GM18868 (cell line): ENCODE data around the gene P2RX1.
"Not testable (repeated sequence)": the region's sequence is repeated elsewhere in the genome, so short reads cannot be mapped to it uniquely, and the experiment has no call there.

Experiments used
- ATAC-seq: cut with Tn5 transposase; IDR thresholded peaks from one replicate; pipeline ENCODE4 v1.9.1; 2021; ENCODE audit warnings: mild to moderate bottlenecking, moderate library complexity; ENCODE audit not compliant: unreplicated experiment

The P2RX1 gene

DNA sequence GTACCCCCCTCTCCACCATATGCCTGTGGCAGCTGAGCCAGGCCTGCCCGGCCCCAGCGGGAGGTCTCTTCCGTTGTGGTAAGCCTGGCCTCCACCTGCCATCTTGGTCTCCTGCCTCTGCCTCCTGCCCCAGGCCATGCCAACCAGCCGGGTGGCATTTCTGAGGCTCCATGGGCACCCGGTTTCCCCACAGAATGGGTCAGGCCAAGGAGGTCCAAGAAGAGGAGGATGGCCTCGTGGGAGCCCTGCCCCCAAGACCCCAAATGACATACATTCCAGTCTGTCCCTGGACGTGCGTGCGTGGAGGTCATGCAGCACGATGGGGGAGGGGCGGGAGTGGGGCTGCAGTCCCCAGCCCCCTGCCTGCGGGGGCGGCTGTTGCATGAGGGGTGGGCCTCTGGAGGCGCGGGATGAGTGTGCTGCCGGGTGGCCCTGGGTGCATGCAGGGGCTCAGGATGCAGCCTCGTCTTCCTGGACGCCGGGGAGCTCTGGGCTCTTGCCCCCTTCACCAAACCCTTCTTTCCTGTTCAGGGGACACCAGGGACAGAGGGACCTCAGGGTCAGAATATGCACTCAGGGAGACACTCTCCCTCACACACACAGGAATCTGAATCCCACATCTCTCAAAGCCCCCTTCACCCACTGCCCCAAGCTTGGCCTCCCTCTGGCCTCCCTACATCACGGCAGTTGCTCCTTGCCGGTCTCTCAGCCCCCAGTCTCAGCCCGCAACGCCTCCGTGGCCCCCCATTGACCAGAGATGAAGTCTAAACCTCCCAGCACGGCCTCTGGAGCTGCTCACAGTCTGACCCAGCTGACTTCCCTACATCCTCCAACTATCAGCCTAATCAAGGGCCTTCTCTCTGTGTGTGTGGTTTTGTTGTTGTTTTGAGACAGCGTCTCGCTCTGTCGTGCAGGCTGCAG, 54.2 kb downstream of the P2RX1 start:
- no peak for ATAC-seq

DNA sequence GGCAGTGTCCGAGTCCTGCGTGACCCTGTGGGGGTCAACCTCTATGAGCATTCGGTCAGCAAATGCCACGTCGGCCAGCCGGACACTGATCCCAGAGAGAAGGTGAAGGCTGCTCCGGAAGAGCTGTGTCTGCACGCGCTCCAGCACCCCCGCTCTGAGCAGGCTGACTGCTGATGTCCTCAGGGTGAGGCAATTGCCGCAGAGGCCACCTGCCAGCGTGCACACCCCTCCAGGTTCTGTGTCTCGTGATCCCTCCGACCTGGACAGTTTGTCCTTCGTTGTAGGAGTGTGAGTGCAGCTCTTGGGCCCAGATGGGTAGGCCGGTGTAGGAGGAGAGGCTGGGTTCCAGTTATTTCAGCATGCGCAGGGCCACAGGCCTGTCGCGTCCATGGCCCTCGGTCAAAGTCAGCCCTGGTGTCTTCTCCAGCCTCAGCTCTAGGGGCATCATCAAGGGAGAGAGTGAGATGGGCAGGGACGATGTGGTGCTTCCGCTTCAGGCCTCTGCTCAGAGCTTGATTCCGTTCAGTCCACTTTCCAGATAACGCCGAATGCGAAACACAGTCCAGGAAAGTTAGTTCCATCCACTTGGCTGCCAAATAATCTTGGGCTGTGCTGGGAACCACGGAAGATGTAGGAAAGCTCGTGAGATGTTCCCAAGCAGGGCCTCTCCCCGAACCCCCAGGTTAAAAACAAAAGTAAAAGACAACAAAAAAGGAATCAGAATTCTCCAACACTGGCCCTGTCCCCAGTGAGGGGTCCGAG, 55.1 kb downstream of the P2RX1 start:
- ATAC-seq: no peak

DNA sequence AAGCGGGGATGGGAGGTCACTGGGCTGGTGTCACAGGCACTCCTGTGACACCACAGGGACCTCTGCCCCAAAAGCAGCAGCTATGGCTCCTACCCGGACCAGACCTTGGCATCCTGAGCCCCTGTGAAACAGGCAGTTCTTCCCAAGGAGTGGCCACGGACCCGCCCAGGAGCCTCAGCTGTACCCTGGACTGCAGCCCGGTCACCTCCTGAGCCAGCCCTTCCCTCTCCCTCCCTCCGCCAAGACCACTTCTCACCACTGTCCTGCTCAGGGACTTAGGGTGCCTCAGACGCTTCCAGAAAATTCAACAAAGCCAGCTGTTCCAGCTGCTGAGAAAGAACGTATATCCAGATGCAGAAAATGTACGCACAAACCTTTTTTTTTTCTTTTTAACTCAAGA, 56.3 kb downstream of the P2RX1 start:
- ATAC-seq: no peak

DNA sequence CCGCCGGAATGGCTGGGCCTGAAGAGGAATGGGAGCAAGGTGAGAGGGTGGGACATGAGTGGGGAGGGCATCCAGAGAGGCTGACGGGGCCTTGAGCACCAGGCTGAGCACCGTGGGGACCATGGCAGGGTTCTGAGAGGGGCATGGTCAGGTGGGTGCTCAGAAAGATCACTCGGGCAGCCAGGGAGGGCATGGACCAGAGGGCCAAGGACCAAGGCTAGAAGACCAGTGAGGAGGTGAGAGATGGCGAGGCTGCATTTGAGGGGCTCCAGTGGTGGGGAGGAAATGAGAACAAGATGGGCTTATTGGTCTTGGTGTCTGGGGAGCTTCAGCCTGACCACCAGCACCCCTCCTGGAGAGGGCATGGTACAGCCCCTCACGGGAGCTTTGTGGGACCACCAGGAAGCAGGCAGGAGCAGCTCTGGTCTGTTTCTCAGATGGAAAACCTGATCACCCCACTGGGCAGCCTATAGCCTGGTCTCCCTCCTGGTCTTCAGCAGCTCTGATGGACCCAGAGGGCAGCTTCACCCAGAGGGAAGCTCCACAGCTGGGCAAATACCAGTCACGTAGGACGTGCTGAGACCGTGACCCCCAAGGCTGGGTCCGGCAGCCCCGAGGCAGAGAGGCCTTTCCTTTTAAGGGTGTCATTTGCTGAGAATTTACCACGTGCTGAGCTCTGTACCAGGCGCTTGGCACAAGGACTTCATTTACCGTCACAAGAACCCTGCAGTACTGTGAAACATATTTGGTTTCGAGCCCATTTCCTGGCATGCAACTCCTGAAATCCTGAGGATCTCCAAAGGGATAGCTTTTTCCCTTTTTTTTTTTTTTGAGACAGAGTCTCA, 58.8 kb downstream of the P2RX1 start:
- ATAC-seq: no peak

- not testable (repeated sequence) for ATAC-seq
Measured at GRCh38 chr17:3854204-3854603, 62.1 kb downstream of the P2RX1 start.

DNA sequence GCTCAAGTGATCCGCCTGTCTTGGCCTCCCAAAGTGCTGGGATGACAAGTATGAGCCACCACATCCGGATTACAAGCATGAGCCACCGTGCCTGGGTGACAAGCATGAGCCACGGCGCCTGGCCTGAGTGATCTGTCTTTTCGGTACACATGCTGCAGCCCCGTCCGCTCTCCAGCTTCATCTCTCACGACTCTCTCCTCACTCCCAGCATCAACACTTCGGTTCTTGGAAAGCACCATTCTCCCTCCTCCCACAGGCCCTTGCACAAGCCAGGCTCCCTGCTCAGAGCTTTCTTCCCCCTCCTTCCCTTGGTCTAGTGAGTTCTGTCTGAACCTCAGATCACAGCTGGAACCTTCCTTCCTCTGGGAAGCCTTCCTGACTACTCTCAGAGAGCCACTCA, 63.7 kb downstream of the P2RX1 start:
- ATAC-seq: no peak

GRCh38 chr17:3851461-3852100, 64.7 kb downstream of the P2RX1 start:
- no peak for ATAC-seq

DNA sequence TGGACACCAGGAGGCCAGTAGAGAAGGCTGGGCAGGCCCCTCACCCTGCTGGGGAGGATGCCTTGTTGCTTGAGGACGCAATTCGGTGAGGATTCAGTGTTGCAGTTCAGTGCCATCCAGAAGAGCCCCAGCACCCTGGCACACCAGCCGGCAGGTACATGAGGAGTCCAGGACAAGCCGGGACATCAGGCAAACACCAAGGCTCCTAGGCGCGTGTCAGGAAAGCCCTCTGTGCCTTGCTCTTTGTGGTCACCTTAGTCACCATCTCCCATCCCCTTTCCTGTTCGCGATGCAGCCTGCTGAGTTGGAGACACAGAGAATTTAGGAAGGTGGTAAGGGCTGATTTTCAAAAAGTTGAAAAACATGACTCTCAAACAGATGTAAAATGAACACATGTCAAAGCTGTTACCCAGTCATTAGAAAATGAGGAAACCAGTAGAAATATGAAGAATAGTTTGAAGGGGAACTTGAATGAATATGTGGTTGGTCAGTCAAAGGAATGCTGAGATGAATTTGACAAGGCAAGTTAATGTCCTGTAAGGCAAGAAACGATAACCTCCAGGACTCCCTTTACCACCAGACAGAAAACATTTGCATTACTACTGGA, 67.9 kb downstream of the P2RX1 start:
- no peak for ATAC-seq

- no peak for ATAC-seq
Measured at GRCh38 chr17:3847165-3847670, 69.0 kb downstream of the P2RX1 start.
